ENCODE measurements around the gene IQSEC1. TPM values are rescaled to one million over a fixed set of nuclear protein-coding genes. Genes with fewer than 3 reads are reported as not detected.

The IQSEC1 gene
- total RNA-seq, 4 donors from 2014 or later, result 24.0 to 43.0 (median 31.8) TPM

DNA sequence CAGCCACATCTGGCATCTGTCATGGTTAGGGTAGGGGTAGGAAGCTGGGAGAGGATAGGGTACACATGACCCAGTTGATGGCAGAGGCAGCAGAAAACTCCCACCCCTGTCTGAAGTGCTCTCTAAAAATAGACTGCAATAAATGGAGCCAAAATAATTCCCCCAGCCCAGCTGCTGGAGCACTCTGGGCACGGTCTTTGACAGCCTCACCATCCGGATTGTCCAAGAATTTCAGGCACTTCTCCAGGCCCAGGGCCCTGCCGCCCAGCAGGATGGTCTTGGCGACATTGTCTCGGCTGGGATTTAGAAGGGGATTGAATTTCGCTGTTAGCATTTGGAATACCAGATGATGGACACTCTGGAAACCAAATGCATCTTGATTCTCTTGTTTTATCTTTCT, 103.7 kb downstream of the IQSEC1 start:
- H3K4me3 ChIP-seq, result no peak overlapping the region
- peaks cover 24 to 36% (median 31%) of the 10 kb centered on the region in 4 donors for H3K4me1 ChIP-seq
- H3K9me3 ChIP-seq, result no peaks in the 10 kb centered on the region
- H3K27ac ChIP-seq, result no peak overlapping the region
- intact Hi-C loops (cut with DNase I; ENCODE audit: low total_unique reads), result no loop called here
- H3K36me3 ChIP-seq, result no peaks in the 10 kb centered on the region
- TF ChIP-seq EP300 (IDR thresholded peaks at IDR 0.05; ENCODE audit: low read depth) (no peak), POLR2A (IDR thresholded peaks at IDR 0.05) (no peak), POLR2AphosphoS5 (IDR thresholded peaks at IDR 0.05) (no peak)
- TF ChIP-seq, protein P1, sequence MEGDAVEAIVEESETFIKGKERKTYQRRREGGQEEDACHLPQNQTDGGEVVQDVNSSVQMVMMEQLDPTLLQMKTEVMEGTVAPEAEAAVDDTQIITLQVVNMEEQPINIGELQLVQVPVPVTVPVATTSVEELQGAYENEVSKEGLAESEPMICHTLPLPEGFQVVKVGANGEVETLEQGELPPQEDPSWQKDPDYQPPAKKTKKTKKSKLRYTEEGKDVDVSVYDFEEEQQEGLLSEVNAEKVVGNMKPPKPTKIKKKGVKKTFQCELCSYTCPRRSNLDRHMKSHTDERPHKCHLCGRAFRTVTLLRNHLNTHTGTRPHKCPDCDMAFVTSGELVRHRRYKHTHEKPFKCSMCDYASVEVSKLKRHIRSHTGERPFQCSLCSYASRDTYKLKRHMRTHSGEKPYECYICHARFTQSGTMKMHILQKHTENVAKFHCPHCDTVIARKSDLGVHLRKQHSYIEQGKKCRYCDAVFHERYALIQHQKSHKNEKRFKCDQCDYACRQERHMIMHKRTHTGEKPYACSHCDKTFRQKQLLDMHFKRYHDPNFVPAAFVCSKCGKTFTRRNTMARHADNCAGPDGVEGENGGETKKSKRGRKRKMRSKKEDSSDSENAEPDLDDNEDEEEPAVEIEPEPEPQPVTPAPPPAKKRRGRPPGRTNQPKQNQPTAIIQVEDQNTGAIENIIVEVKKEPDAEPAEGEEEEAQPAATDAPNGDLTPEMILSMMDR (IDR thresholded peaks at IDR 0.05), result no peak
- no peaks in the 10 kb centered on the region for H3K27me3 ChIP-seq
- WGBS, 2 donors (ENCODE audit: low coverage in 1 of 2), result 74 to 86% methylated on average over 2 to 6 of the region's 6 CpGs
- no peak for DNase-seq
- in situ Hi-C loops (cut with MboI; ENCODE audit: low pct_ligation_motif_present in 1 of 4, low pct_unique_long_range_greater_than_20kb in 1 of 4, low sequenced_read_pairs in 3 of 4), result no loop called here

DNA sequence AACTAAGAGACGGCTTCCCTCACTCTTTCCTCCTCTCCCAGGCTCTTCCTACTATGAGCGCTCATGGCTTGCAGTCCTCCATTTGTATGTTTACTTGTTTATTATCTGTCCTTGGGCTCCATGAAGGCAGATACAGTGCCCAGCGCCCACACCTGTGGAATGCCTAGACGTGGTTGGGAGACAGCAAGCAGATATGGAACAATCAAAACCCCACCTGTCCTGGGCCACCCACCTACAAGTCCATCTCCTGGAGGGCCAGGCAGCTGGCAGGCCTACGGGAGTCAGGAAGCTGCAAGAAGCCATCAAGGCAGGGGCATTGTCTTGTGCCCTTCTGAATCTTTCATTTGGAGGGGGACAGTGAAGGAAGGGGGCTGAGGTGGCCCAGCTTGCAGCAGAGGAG, 104.7 kb downstream of the IQSEC1 start:
- in situ Hi-C loops (cut with MboI; ENCODE audit: low pct_ligation_motif_present in 1 of 4, low pct_unique_long_range_greater_than_20kb in 1 of 4, low sequenced_read_pairs in 3 of 4), result no loop called here
- intact Hi-C loops (cut with DNase I; ENCODE audit: low total_unique reads), result no loop called here
- 81 to 90% methylated on average over 2 to 5 of the region's 5 CpGs for WGBS, 2 donors (ENCODE audit: low coverage in 1 of 2)
- DNase-seq, result no peak
- H3K4me1 ChIP-seq, result peaks cover 28 to 45% (median 40%) of the 10 kb centered on the region in 4 donors
- no peak overlapping the region for H3K27ac ChIP-seq
- no peaks in the 10 kb centered on the region for H3K27me3 ChIP-seq
- no peak overlapping the region for H3K4me3 ChIP-seq
- H3K9me3 ChIP-seq, result no peaks in the 10 kb centered on the region
- TF ChIP-seq POLR2A (IDR thresholded peaks at IDR 0.05) (no peak), EP300 (IDR thresholded peaks at IDR 0.05; ENCODE audit: low read depth) (no peak), POLR2AphosphoS5 (IDR thresholded peaks at IDR 0.05) (no peak)
- TF ChIP-seq, protein P1 (IDR thresholded peaks at IDR 0.05), result no peak
- H3K36me3 ChIP-seq, result no peaks in the 10 kb centered on the region

DNA sequence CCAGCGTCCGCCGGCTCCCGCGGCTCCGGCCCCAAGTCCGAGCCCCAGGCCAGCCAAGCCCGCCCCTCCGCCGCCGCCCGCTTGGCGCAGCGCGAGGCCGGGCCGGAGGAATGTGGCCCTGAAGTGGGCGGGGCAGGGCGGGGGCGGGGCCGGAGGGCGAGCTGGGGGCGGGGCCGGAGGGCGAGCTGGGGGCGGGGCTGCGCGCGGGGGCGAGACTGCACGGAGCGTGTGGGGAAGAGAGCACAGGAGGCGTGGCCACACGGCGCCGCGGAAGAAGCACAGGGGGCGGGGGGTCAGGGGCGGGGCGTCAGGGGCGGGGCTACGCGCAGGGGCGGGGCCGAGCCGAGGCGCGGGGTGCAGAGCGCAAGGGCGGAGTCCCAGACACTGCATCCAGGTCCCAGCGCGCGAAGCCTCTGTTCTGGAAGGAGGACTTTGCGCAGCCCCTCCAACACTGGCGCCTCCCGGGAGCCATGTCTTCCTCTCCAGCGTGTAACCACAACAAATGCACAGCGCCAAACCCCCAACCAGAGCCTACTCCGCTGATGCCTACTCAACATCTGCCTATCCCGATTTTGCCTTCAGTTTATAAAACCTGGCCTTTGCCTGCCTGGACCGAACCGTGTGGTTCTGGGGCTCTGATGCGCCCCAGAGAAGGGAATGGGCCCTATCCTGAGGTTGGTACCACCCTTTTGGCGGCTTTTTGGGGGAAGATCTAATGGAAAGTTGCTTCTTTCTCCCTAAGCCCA, 105.5 kb downstream of the IQSEC1 start:
- Histone ChIP-seq H3K36me3 (no peaks in the 10 kb centered on the region), H3K4me3 (peak overlapping the region; percentile 61 to 77 (median 73)), H3K27me3 (no peaks in the 10 kb centered on the region), H3K4me1 (peaks cover 28 to 51% (median 44%) of the 10 kb centered on the region in 4 donors), H3K27ac (peak overlapping the region; percentile 77 to 83 (median 78)), H3K9me3 (no peaks in the 10 kb centered on the region)
- DNase-seq, result peak; percentile 93
- WGBS, 2 donors (ENCODE audit: low coverage in 1 of 2), result 9 to 40% methylated on average over 2 to 30 of the region's 64 CpGs
- TF ChIP-seq POLR2AphosphoS5 (IDR thresholded peaks at IDR 0.05) (peak; percentile 28 to 43 (median 42)), EP300 (IDR thresholded peaks at IDR 0.05; ENCODE audit: low read depth) (no peak), POLR2A (IDR thresholded peaks at IDR 0.05) (peak; percentile 5)
- TF ChIP-seq, protein P1 (IDR thresholded peaks at IDR 0.05), result no peak
- intact Hi-C loops (cut with DNase I; ENCODE audit: low total_unique reads) (no loop called here), in situ Hi-C loops (cut with MboI; ENCODE audit: low pct_ligation_motif_present in 1 of 4, low pct_unique_long_range_greater_than_20kb in 1 of 4, low sequenced_read_pairs in 3 of 4) (no loop called here)

- 7% methylated on average over 44 of the region's 56 CpGs; no CpG with 5 or more reads in 1 of the 2 donors for WGBS, 2 donors (ENCODE audit: low coverage in 1 of 2)
- in situ Hi-C loops (cut with MboI; ENCODE audit: low pct_ligation_motif_present in 1 of 4, low pct_unique_long_range_greater_than_20kb in 1 of 4, low sequenced_read_pairs in 3 of 4), result no loop called here
Measured at GRCh38 chr3:12966847-12967605, 106.2 kb downstream of the IQSEC1 start.

More at GRCh38 chr3:12966847-12967605, 106.2 kb downstream of the IQSEC1 start:
- intact Hi-C loops (cut with DNase I; ENCODE audit: low total_unique reads), result no loop called here
- Histone ChIP-seq H3K9me3 (no peaks in the 10 kb centered on the region), H3K4me1 (peaks cover 28 to 57% (median 47%) of the 10 kb centered on the region in 4 donors), H3K27me3 (no peaks in the 10 kb centered on the region), H3K36me3 (no peaks in the 10 kb centered on the region), H3K4me3 (peak overlapping the region; percentile 61 to 77 (median 73)), H3K27ac (peak overlapping the region; percentile 77 to 83 (median 78))
- TF ChIP-seq, protein P1 (IDR thresholded peaks at IDR 0.05), result no peak
- TF ChIP-seq POLR2AphosphoS5 (IDR thresholded peaks at IDR 0.05) (peak in 1 of 3 donors; percentile 1), POLR2A (IDR thresholded peaks at IDR 0.05) (peak; percentile 19), EP300 (IDR thresholded peaks at IDR 0.05; ENCODE audit: low read depth) (no peak)
- peak; percentile 31 for DNase-seq

Measured in transverse colon (tissue), 4 donors.